GDM1 (cell line): ENCODE data around the gene CAMK4.

Experiments used
- DNase-seq: peaks from one replicate; lab custom pipeline; 2025; lab: John Stamatoyannopoulos, UW

Gene CAMK4

DNA sequence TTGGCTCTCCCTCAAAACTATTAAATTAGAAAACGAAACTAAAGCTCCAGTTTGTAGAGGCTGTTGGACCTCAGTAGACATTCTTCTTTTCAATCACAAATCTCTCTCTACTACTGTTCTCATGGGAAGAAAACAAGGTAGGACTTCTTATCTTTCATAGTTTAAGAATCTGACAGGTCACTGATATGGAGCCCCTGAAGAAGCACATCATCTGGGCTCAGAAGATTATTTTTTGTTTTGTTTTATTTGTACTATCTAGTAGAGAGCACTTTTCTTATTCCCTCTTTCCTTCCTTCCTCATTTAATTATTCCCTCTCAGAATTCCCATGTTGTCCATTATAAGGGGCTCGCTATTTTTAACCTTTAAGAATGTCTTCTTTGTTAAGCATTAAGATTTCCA is 261.9 kb downstream of the CAMK4 start:
- no peak for DNase-seq

DNA sequence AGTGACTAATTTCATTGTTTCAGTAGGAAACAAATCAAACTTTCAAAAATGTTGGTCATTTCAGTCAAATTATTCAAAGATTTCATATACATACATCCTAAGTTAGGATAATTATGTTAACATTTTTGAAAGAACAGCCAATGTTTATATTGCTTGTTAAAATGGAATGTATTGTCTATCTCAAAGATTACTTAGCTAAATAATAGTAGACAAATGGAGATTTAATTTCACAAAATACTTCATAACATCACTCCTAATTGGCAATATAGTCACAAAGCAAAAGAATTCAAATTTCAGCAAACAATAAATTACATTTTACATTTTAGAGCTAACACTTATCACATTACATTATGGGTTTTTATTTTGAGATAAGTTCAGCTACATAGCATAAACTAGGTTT is 262.7 kb downstream of the CAMK4 start:
- DNase-seq: no peak

DNA sequence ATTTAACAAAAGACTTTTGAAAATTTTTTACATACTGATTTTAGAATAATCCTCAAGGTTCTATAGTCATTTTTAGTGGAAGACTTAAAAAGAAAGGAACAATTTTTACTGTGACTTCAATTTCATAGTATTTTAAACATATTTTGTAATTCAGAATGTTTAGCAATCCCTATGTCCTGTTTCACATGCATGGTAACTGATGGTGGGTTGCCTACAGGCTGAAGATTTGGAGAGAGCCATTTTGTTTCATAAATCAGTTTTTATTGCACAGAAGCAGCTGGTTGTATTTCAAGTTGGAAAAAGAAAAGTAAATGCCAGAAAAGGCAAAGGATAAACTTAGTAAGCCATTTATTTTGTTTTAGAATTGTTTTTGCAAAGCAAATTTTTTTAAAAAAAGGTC is 264.2 kb downstream of the CAMK4 start:
- no peak for DNase-seq

DNA sequence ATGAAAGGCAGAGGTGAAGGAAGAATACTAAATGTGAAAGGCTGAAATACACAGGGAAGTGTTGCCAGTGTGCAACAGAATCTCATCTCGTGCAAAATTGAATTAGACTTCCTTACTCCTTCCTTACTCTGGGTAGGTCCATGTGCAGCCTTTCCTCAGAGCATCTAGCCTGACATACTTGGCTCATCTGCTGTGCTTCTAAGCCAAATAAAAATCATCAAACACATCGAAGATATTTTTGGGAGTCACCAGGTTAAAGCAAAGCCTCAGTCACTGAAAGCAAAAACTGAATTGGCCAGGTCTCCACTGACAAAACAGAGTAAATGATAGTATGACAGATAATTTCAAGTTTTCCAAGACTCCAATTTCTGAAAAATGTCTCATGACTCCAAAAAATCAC is 268.8 kb downstream of the CAMK4 start:
- no peak for DNase-seq

DNA sequence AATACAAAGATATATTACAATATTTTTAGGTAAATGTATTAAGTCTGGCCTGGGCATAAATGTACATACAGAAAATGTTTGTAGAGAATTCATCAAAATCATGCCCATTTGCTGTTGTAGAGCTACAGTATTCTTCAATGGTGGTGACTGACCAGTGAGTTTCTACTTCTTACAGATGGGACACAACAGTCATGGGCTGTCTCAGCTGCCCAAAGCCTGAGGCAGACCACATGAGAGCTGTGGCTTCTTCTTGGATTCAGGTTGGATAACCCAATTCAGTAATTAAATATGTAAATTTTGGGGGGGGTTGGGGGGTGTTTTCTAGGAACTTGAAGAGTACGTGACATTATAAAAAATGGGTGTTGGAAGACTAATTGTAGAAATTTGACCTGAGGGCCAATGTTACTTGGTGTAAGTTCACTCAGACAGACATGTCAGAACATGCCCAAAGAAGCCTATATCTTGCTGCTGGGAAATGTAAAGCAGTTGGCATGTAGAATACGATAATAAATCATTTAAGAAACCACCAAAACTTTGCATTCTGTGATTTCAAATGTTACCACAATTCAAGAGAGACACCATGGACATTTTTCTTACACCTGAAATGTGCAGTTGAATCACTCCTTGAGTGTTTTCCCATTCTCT is 270.3 kb downstream of the CAMK4 start:
- DNase-seq: no peak

DNA sequence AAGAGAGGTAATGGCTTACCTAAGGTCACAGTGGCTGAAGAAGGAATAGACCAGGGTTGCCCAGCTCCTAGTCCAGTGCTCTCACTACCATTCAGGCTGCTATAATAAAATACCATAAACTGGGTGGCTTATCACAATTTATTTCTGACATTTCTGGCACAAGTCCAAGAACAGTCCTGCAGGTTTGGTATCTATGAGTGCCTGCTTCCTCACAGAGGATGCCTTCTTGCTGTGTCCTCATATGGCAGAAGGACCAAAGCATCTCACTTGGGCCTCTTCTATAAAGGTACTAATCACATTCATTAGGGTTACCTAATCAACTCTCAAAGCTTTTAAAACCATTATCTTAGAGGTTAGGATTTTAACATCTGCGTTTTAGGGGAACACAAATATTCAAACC is 271.0 kb downstream of the CAMK4 start:
- no peak for DNase-seq

DNA sequence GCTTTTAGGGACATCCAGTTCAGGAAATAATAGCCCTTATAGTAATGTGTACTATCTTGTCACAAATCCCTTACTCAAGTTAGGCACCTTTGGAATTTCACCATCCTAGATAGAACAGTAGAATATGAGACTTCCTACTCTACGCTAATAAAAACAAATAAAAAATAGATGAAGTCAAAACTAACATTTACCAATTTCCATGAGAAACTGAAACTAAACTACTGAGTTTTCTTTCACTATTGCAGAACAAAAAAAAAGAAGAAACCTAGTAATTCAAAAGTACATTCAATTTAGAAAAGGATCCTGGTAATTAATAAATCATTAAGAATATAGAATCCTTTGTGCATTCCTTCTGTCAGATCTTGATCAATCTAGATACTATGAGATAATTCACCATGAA is 274.2 kb downstream of the CAMK4 start:
- DNase-seq: no peak

DNA sequence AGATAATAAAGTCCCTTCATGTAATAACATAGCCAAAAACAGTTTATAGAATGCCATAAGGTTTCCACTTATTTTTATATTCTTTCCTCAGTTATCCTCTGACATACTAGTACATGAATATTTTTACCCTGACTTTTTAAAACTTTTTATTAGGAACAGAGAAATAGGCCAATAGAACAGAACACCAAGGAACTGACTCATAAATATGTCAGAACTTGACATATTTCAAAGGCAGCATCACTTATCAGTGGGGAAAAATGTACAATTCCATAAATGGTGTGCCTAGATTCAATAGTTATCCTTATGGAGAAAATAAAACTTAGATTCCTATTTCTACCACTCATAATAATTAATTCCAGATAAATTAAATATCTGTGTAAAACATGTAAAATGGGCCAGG is 278.8 kb downstream of the CAMK4 start:
- DNase-seq: no peak

DNA sequence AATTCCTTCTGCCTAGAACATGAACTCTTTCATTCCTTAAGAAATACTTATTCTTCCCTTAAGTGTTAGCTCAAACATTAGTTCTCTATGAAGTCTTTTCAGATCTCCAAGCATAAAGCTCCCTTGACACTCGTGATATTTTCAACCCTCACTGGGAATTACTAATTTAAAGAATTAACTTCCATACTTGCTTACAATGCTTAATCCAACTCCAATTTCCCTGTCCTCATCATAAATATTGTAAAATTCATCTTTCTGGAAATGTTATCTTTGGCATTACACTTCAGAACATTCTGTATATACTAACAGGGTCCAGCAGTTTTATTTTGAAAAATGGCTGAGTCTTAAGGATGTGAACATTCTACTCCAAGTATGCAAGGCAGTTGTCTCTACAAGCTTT is 280.9 kb downstream of the CAMK4 start:
- DNase-seq: no peak

DNA sequence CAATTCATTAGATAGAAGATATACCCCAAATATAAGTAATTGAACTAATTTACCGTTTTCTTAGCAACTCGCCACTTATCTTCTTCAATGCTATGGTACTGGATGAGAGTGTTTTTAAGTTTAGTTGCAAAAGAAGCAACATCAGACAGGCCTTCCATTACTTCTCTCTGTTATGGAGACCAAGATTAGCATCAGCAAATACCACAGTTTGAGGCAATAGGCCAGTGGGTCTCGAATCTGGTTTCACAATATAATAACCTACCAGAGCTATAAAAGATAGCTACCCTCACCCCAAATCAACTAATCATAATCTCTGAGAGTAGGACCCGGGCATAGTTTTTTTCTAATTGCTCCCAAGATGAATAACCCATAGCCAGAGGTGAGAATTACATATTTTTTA is 283.1 kb downstream of the CAMK4 start:
- DNase-seq: no peak

DNA sequence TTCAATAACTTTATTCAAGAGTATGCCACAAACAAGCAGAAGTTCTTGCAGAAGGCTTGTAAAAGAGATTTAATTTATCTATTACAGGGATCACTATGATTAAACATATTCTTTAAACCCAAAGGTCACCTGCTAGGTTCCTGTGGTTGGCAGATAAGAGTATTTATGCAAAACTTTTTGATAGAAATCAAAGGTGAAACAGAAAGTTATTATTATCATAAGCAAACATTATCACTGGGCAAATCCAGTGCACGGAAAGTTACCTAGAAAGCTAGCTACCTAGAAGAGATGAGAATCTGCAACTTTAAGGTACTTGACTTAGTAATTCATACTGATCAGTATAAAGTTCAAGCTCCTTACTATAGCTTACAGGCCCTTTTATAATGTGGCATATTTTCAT is 284.9 kb downstream of the CAMK4 start:
- no peak for DNase-seq

DNA sequence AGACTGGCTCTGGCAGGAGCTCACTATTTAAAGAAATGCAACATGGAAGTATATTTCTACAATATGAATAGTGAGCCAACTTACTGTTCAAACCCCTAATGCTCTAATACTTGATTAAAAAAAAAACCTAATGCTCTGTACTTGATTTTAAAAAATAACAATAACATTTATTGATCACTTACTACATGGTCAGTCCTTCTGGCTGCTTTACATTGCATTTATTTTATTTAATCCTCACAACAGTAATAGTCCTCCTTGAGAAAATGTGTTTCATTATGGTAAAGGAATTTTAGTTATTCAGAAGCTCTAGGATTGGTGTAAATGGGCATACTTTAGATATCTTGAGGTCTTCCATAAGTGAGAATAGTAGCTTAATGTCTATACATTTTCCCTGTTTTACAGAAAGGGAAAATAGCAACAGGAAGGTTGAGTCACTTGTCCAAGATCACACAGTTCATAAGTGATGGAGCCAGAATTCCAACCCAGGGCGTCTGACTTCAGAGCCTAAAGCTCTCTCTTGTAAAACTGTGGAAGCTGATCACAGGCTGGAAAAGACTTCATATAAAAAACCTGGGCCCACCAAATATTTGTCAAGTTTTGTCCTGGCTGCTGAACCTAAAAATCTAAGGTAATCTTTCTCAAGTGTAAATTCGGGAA is 287.1 kb downstream of the CAMK4 start:
- DNase-seq: no peak

DNA sequence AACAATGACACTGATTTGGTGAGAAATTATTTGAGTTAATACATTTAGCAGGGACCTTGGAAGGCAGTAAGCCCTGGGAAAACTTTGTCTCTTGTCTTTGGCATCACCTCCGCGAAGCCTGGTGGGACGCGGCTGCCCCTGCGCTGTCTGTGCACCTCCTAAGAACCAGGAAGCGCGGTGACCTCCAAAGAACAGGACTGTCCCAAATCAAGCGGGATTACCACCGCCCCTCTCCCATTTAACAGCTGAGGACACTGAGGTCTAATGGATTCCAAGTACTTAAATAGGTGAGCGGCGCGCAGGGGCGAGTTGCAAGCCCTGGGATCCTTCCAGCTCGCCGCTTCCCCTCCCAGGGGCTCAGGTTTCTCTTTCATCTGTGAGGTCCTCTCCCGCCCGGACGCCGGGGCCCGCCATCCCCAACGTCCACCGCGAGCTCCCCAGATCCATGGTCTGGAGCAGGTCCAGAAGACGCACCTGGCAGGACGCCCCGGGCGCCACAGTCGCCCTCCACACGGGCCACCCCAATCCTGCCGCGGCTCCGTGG is 287.7 kb downstream of the CAMK4 start:
- DNase-seq: no peak

DNA sequence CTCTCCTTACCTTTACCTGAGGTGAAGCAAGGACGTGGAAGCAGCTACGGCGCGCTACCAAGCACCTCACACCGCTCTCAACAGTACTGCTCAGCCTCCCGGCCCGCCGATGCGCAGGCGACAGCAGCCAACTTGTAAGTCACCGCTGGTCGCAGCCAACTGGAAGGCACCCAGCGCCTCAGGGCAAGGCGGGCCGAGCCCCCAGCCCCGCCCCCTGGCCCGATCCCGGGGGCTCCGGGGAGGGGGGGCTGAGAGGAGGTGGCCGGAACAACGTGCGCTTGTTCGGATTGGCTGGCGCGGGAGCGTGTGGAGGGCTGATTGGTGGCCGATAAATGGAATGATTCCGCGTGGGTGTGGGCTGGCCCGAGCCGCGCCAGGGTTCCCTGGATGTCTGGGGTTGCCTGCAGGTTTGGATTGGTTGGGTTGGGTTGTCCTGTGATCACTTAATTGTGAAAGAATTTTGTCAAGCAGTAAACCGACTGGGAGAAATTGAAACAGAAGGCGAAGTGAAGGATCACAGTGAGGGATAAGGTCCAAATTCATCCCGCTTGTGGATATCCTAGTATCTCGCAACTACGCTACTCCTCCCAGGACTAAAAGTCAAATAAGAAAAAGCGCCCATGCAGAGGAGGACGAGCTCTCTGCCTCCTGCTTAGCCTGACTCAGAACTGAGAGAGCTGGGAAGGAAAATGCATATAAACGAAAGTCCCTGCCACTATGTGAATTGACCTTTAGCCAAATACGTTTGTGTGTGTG is 288.4 kb downstream of the CAMK4 start, which contains the start of gene STARD4:
Gene STARD4 (minus strand): TSS at position 161 of the 756 bp plus-strand sequence. CDS start 5,102 bp downstream, outside the sequence.
- peak; percentile 97 for DNase-seq

DNA sequence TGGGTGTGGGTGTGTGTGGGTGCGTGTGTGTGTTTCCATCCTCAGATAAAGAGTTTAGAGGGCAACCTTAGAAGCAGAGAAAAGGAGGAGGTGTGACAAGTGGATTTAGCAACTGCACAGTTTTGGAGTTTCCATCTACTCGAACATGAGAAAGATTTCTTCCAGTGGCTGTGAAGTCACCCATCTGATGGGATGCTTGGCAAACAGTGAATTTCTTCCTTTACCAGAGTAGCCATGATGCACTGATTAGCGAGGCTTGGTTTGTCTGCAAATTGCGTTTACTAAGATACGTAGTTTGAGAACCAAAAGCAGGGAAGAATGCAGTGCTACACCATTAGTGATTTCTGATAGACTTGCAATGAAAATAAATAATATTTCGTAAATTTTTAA is 288.9 kb downstream of the CAMK4 start:
- DNase-seq: no peak

DNA sequence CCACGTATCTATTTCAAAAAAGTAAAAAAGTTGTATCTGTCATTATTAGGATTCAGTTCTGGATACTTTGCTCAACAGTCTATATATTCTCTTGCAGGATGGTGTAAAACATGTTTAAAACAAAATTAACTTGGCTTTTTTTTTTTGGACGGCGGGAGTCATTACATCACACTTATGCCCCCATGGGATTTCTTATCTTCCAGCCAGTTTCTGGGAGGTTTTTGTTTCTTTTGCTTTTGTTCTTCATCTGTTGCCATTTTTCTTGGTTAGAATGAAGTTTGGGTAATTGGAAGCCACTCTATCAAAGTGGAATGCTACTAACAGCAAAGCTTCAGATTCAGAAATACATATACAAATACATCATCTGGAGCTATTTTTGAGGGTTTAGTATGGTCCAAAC is 289.9 kb downstream of the CAMK4 start:
- no peak for DNase-seq

DNA sequence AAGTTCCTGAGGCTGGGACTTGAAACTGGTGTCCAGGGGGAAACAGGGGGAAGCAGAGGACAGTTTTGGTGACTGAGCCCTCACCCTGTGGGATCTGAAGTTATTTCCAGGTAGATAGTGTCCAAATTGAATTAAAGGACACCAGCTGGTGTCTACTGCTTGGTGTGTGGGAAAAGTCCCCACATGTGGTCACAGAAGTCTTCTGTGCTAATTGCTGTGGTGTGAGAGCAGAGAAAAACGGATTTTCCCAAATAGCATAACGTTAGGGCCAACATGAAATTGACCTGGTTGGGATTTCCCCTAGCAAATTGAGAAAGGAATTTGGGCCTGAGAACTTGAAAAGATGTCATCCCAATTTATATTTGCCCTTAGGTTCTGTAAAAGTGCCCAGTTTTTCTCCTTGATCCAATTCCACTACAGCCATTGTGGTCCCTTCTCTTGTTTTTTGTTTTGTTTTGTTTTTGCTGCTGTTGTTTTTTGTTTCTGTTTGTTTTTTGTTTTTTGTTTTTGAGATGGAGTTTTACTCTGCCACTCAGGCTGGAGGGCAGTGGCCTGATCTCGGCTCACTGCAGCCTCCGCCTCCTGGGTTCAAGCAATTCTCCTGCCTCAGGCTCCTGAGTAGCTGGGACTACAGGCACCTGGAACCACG is 293.8 kb downstream of the CAMK4 start:
- no peak for DNase-seq

DNA sequence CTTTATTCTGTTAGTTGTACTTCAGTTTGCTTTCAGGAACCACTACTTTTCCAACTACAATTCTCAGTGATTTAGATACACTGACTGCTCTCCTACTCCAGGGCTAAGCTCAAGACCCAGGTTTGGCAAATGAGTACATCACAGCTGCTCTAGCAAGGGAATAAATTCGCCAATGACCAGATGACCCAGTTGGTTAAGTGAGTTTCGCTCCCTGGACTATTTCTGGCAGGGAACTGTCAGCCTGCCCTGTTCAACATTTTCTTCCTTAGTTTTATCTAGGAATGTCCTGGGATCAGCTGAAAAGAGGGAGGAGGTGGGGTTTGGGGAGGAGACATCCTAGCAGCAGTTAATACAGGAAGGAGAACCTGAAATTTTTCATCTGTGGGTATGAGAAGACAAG is 294.6 kb downstream of the CAMK4 start:
- DNase-seq: no peak

DNA sequence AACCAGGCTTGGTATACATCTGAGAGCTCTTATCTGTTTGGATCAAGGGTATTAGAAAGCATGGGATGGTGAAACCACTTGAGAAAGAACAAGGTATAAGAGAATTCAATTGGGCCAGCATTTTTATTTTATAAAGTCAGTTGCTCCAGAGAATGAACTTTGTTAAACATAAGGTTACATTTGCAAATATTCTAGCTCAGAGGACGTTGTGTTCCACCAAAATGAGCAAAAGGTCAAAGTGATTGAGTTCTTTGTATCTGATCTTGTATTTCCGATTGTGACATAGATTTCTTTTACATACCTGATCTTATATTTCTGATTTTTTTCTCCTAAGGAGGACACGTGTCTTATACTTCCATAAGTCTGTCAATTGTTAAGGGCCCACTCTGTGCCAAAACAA is 296.7 kb downstream of the CAMK4 start:
- DNase-seq: no peak

DNA sequence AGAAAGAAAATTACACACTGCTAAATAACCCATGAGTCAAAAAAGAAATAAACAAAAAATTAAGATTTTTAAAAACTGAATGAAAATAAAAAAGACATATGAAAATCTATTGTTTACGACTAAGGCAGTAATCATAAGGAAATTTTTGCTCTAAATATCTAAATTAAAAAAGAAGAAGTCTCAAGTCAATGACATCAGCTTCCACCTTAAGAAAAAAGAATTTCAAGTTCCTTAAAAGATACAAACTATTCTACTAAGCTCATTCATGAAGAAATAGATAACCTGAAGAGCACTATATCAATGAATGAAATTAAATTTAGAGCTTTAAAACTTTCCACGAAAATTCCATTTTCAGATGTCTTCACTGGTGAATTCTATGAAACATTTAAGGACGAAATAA is 303.9 kb downstream of the CAMK4 start:
- DNase-seq: no peak

DNA sequence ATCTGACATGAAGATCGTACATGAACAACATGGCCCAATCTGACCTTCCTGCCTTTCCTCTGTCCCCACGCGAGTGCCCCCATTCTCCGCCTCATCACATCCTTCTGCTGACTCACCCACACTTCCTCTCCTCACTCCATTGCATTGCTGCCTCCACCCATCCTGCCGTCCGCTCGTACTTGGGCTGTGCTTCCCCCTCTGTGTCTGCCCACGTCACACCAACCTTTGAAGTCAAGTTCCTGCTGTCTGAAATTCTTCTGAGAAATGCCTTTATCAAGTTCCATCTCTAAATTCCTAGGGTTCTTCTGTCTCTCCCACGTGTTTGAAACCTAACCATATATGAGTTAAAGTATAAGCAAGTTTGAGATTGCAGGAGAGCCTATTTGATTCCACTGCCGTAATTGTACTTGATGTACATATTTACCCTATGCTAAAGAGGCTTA is 306.1 kb downstream of the CAMK4 start:
- peak; percentile 93 for DNase-seq

DNA sequence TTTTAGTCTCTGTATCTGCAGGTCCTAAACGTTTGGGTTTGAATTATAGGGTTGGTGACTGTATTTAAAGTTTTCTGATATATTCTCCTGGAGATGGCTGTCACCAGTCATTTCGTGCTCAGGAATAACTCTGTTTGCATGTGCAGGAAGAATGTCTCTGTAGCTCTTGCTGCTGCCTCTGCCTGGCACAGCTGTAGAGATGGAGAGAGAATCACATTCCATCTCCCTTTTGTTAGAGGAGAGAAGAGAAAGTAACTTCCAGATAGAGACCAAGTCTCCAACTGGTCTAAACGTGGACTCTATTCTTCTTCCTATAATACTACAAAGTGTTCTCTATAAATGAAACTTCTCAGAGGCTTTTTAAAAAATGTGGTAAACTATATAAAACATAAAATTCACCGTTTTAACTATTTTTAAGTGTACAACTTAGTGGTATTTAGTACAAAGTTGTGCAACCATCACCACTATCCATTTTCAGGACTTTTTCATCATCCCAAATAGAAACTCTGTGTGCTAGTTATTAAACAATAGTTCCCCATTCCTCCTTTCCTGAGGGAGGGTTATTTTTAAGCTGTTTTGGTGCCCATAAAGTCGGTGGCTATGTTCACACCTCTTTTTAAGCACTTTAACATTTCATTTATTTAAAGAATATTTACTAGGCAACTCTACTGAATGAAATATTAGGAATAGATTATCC is 308.9 kb downstream of the CAMK4 start:
- DNase-seq: no peak
